IMR-90 (cell line): ENCODE data around the gene CTPS1. TPM values are rescaled to one million over a fixed set of nuclear protein-coding genes. Genes with fewer than 3 reads are reported as not detected.
A peak's percentile ranks its signal among the peaks of the same experiment; 100 is the strongest.

Source experiments
- ATAC-seq: fragments of 200-7000 bp; cut with Tn5 transposase; 2 replicates; pipeline ENCODE4 v1.9.1; 2020; ENCODE audit warnings: low read depth, mild to moderate bottlenecking, moderate library complexity
- BruUV-seq: library from RNA; stranded (reverse); fragments of 400-500 nt; replicated peaks from 2 replicates; lab custom pipeline; 2021; lab: Mats Ljungman, UMichigan
- CTCF ChIA-PET: fragments of 300-600 bp; formaldehyde crosslinking; extraction: SDS; loops from one replicate; lab custom pipeline; 2021; ENCODE audit warnings: antibody characterized with exemption; lab: Yijun Ruan, JAX
- POLR2A ChIA-PET: fragments of 300-600 bp; sonication (Branson Sonifier 250); formaldehyde crosslinking; loops from one replicate; lab custom pipeline; 2022; ENCODE audit warnings: antibody characterized with exemption; ENCODE audit not compliant: unreplicated experiment; lab: Charles Lee
- DNase-seq: peaks from one replicate; pipeline ENCODE4 v3.0.0; 2013
- H2AFZ ChIP-seq: replicated peaks from 2 replicates; pipeline ENCODE3; 2013; ENCODE audit warnings: low read length, mild to moderate bottlenecking; ENCODE audit not compliant: poor library complexity
- H2AK5ac ChIP-seq: 2 replicates; pipeline ENCODE4 v1.6.1; 2013; ENCODE audit warnings: low read depth, low read length, inconsistent platforms
- H2AK9ac ChIP-seq: replicated peaks from 2 replicates; pipeline ENCODE3; 2013; ENCODE audit warnings: mild to moderate bottlenecking, low read depth, low read length, moderate library complexity; ENCODE audit not compliant: poor library complexity
- H2BK120ac ChIP-seq: 2 replicates; pipeline ENCODE4 v1.6.1; 2013; ENCODE audit warnings: low read depth, low read length, inconsistent platforms
- H2BK15ac ChIP-seq: 3 replicates; pipeline ENCODE4 v1.6.1; 2013; ENCODE audit warnings: low read depth, low read length, inconsistent platforms
- H2BK20ac ChIP-seq: 2 replicates; pipeline ENCODE4 v1.6.1; 2013; ENCODE audit warnings: low read depth, mild to moderate bottlenecking, inconsistent platforms, low read length, moderate library complexity
- H2BK5ac ChIP-seq: 2 replicates; pipeline ENCODE4 v1.6.1; 2013; ENCODE audit warnings: mild to moderate bottlenecking, low read depth, low read length, inconsistent platforms; ENCODE audit not compliant: poor library complexity, severe bottlenecking
- H3K14ac ChIP-seq: replicated peaks from 2 replicates; pipeline ENCODE4 v1.6.1; 2013; ENCODE audit warnings: low read depth, low read length, inconsistent platforms
- H3K18ac ChIP-seq: 2 replicates; pipeline ENCODE4 v1.6.1; 2013; ENCODE audit warnings: low read depth, low read length, control low read depth
- H3K23ac ChIP-seq: 2 replicates; pipeline ENCODE4 v1.6.1; 2013; ENCODE audit warnings: low read depth, low read length, inconsistent platforms
- H3K27ac ChIP-seq: 2 replicates; pipeline ENCODE4 v1.5.1; 2013; ENCODE audit warnings: mild to moderate bottlenecking, control low read depth, low read length; ENCODE audit not compliant: insufficient read depth
- H3K27me3 ChIP-seq: 2 replicates; pipeline ENCODE4 v1.6.1; 2013; ENCODE audit warnings: low read length; ENCODE audit not compliant: control insufficient read depth, insufficient read depth
- H3K36me3 ChIP-seq: 2 replicates; pipeline ENCODE4 v1.6.1; 2013; ENCODE audit warnings: low read length, mixed read lengths; ENCODE audit not compliant: control insufficient read depth, insufficient read depth
- H3K4ac ChIP-seq: 2 replicates; pipeline ENCODE4 v1.6.1; 2013; ENCODE audit warnings: low read depth, low read length, inconsistent platforms
- H3K4me1 ChIP-seq: 2 replicates; pipeline ENCODE4 v1.6.1; 2013; ENCODE audit warnings: low read length, mixed read lengths; ENCODE audit not compliant: control insufficient read depth, insufficient read depth
- H3K4me2 ChIP-seq: 2 replicates; pipeline ENCODE4 v1.6.1; 2013; ENCODE audit warnings: low read depth, mild to moderate bottlenecking, control low read depth, low read length, moderate library complexity
- H3K4me3 ChIP-seq: 2 replicates; pipeline ENCODE4 v1.5.1; 2013; ENCODE audit warnings: low read depth, mild to moderate bottlenecking, control low read depth, low read length, moderate library complexity; ENCODE audit not compliant: insufficient read depth
- H3K56ac ChIP-seq: 2 replicates; pipeline ENCODE4 v1.6.1; 2013; ENCODE audit warnings: low read length, inconsistent platforms; ENCODE audit not compliant: insufficient read depth; ENCODE audit errors: extremely low read depth
- H3K79me1 ChIP-seq, 2 experiments: 2 replicates each; pipeline ENCODE4 v1.6.1; 2013; ENCODE audit warnings: low read length in 2 of 2, inconsistent platforms in 1 of 2, low read depth in 1 of 2
- H3K9ac ChIP-seq: 2 replicates; pipeline ENCODE4 v1.6.1; 2013; ENCODE audit warnings: low read depth, low read length, control low read depth
- H3K9me1 ChIP-seq: 2 replicates; pipeline ENCODE4 v1.6.1; 2013; ENCODE audit warnings: low read length, inconsistent platforms; ENCODE audit not compliant: insufficient read depth
- H3K9me3 ChIP-seq: 2 replicates; pipeline ENCODE4 v1.6.1; 2013; ENCODE audit warnings: low read length; ENCODE audit not compliant: control insufficient read depth, insufficient read depth
- H4K20me1 ChIP-seq: 2 replicates; pipeline ENCODE4 v1.6.1; 2013; ENCODE audit warnings: low read length, inconsistent platforms; ENCODE audit not compliant: insufficient read depth
- H4K5ac ChIP-seq: 2 replicates; pipeline ENCODE4 v1.6.1; 2013; ENCODE audit warnings: mild to moderate bottlenecking, low read depth, low read length, control low read depth
- H4K8ac ChIP-seq, 2 experiments: 2 replicates each; pipeline ENCODE4 v1.6.1; 2013; ENCODE audit warnings: low read depth in 2 of 2, low read length in 2 of 2, control low read depth in 1 of 2, inconsistent platforms in 1 of 2
- H4K91ac ChIP-seq: 2 replicates; pipeline ENCODE4 v1.6.1; 2013; ENCODE audit warnings: low read depth, low read length, inconsistent platforms; ENCODE audit not compliant: insufficient read depth
- BHLHE40 ChIP-seq: fragments of 150-350 bp; IDR thresholded peaks from 2 replicates; pipeline ENCODE4 v1.6.1; 2016; ENCODE audit warnings: mild to moderate bottlenecking, low read depth, low read length
- CEBPB ChIP-seq: IDR thresholded peaks from 2 replicates; pipeline ENCODE4 v1.6.1; 2012; ENCODE audit warnings: low read depth, low read length, improper control_type of control experiment
- CHD1 ChIP-seq: IDR thresholded peaks from 2 replicates; pipeline ENCODE4 v1.6.1; 2012; ENCODE audit warnings: low read depth, low read length, improper control_type of control experiment
- CTCF ChIP-seq: conservative IDR thresholded peaks from 2 replicates; pipeline ENCODE4 v1.5.1; 2012; ENCODE audit warnings: mild to moderate bottlenecking, low read depth, low read length, improper control_type of control experiment
- FOS ChIP-seq: fragments of 150-350 bp; IDR thresholded peaks from 2 replicates; pipeline ENCODE4 v1.6.1; 2016; ENCODE audit warnings: low read depth, low read length
- MAFK ChIP-seq: IDR thresholded peaks from 2 replicates; pipeline ENCODE4 v1.6.1; 2012; ENCODE audit warnings: low read depth, low read length, improper control_type of control experiment
- MAZ ChIP-seq: IDR thresholded peaks from 2 replicates; pipeline ENCODE4 v1.6.1; 2012; ENCODE audit warnings: low read depth, mild to moderate bottlenecking, low read length, improper control_type of control experiment, moderate library complexity, borderline replicate concordance
- MXI1 ChIP-seq: IDR thresholded peaks from 2 replicates; pipeline ENCODE4 v1.6.1; 2012; ENCODE audit warnings: low read depth, mild to moderate bottlenecking, low read length, moderate library complexity, borderline replicate concordance
- NFE2L2 ChIP-seq: fragments of 150-350 bp; IDR thresholded peaks from 2 replicates; pipeline ENCODE4 v1.6.1; 2016; ENCODE audit warnings: low read depth, mild to moderate bottlenecking, low read length
- POLR2A ChIP-seq: IDR thresholded peaks from 2 replicates; pipeline ENCODE4 v1.6.1; 2012; ENCODE audit warnings: mild to moderate bottlenecking, low read depth, low read length
- RAD21 ChIP-seq: IDR thresholded peaks from 2 replicates; pipeline ENCODE4 v1.6.1; 2012; ENCODE audit warnings: low read length, improper control_type of control experiment
- RCOR1 ChIP-seq: IDR thresholded peaks from 2 replicates; pipeline ENCODE4 v1.6.1; 2012; ENCODE audit warnings: mild to moderate bottlenecking, low read length, improper control_type of control experiment; ENCODE audit not compliant: insufficient replicate concordance
- RFX5 ChIP-seq: IDR thresholded peaks from 2 replicates; pipeline ENCODE4 v1.8.0; 2012; ENCODE audit warnings: low read depth, mild to moderate bottlenecking, low read length, moderate library complexity
- SMC3 ChIP-seq: fragments of 150-350 bp; IDR thresholded peaks from 2 replicates; pipeline ENCODE4 v1.6.1; 2016; ENCODE audit warnings: low read depth, mild to moderate bottlenecking, antibody characterized with exemption, low read length, moderate library complexity
- WGBS, 2 experiments: methylation state at CpG; one replicate each; pipeline versions ENCODE4 v1.1.5 to v1.1.7; 2013; ENCODE audit warnings: missing lambda C conversion rate in 2 of 2; ENCODE audit not compliant: insufficient read length in 1 of 2; ENCODE audit errors: extremely low coverage in 2 of 2; 5-methylcytosine and 5-hydroxymethylcytosine counted together
- dilution Hi-C: fragments of 300-500 bp; cut with HindIII; formaldehyde crosslinking; loops from one replicate; pipeline ENCODE4 v1.14.3; 2018; ENCODE audit warnings: low sequenced_read_pairs; ENCODE audit not compliant: unreplicated experiment
- in situ Hi-C: fragments of 300-500 bp; cut with MboI; formaldehyde crosslinking; loops from 3 replicates; pipeline ENCODE4 v1.14.3; 2019; ENCODE audit warnings: low sequenced_read_pairs, inconsistent platforms, mixed read lengths
- intact Hi-C: fragments of 100-400 bp; cut with micrococcal nuclease; formaldehyde crosslinking; loops from 2 replicates; pipeline ENCODE4 v1.10.0; 2022
- polyA plus RNA-seq, 3 experiments: library from polyadenylated mRNA; depleted of rRNA; stranded (reverse); fragments of >200 nt; gene quantifications; 2 replicates each; pipeline ENCODE4 v1.2.3, GENCODE V29; 2012; ENCODE audit warnings: low replicate concordance in 1 of 3
- total RNA-seq: library from RNA; depleted of rRNA; stranded (reverse); fragments of >200 nt; gene quantifications from 2 replicates; pipeline ENCODE4 v1.2.3, GENCODE V29; 2012
- TF ChIP-seq, protein P1 (sequence below): fragments of 150-350 bp; IDR thresholded peaks from 2 replicates; pipeline ENCODE4 v1.6.1; 2017; ENCODE audit warnings: mild to moderate bottlenecking, antibody characterized with exemption, low read length, low read depth
- TF ChIP-seq, protein P2 (sequence below): fragments of 150-350 bp; IDR thresholded peaks from 2 replicates; pipeline ENCODE4 v1.6.1; 2016; ENCODE audit warnings: low read depth, mild to moderate bottlenecking, low read length, moderate library complexity, borderline replicate concordance

The CTPS1 gene
- total and polyA plus RNA-seq, 2 of the 4 experiments (the other 2 are of a cell fraction) = 40.4 to 41.0 TPM

- 35% methylated on average over 8 of the region's 17 CpGs; no CpG with 5 or more reads in 1 of the 2 experiments for WGBS, 2 experiments
- Histone ChIP-seq H3K36me3 (no peaks in the 10 kb centered on the region; the same call in 1 of the 2 replicates), H3K23ac (peak overlapping the region; percentile 95), H3K14ac (peak overlapping the region; percentile 99), H3K9me1 (peaks cover 23% of the 10 kb centered on the region), H4K8ac (peak overlapping the region; percentile 98 to 99), H4K20me1 (peaks cover 28% of the 10 kb centered on the region), H3K79me1 (peaks cover 3 to 38% of the 10 kb centered on the region in 2 experiments), H3K4me3 (peak overlapping the region; percentile 67), H3K56ac (peak overlapping the region; percentile 87; the same call in 1 of the 2 replicates), H2BK120ac (peak overlapping the region; percentile 96), H4K5ac (peak overlapping the region; percentile 96), H2AK5ac (peak overlapping the region; percentile 79), H3K27ac (peak overlapping the region; percentile 96), H2BK15ac (peak overlapping the region; percentile 76; the same call in 2 of the 3 replicates), H3K4ac (peak overlapping the region; percentile 99), H3K18ac (peak overlapping the region; percentile 90), H2AK9ac (peak overlapping the region; percentile 97), H3K9ac (peak overlapping the region; percentile 85), H2BK5ac (peak overlapping the region; percentile 95), H3K9me3 (no peaks in the 10 kb centered on the region), H3K4me2 (peak overlapping the region; percentile 85), H3K27me3 (no peaks in the 10 kb centered on the region), H4K91ac (peak overlapping the region; percentile 98), H2BK20ac (peak overlapping the region; percentile 86; the same call in 1 of the 2 replicates), H3K4me1 (peaks cover 18% of the 10 kb centered on the region), H2AFZ (peak overlapping the region; percentile 93)
- dilution Hi-C loops (no loop called here), in situ Hi-C loops (no loop called here), intact Hi-C loops (no loop called here)
- CTCF ChIA-PET = interaction anchor here (0.7 to 1.6 kb wide), 2 partner anchors 13 to 24 kb away, joined by 3 to 5 read pairs; no protein-coding TSS in a partner anchor
- POLR2A ChIA-PET = no interaction called here
- no peak for ATAC-seq
- TF ChIP-seq NFE2L2 (no peak), FOS (no peak), MAZ (no peak), CEBPB (no peak), RAD21 (no peak), BHLHE40 (no peak), SMC3 (no peak), CTCF (no peak), RFX5 (no peak), MAFK (no peak), RCOR1 (no peak), MXI1 (no peak), POLR2A (no peak), CHD1 (no peak)
- TF ChIP-seq, protein P1, sequence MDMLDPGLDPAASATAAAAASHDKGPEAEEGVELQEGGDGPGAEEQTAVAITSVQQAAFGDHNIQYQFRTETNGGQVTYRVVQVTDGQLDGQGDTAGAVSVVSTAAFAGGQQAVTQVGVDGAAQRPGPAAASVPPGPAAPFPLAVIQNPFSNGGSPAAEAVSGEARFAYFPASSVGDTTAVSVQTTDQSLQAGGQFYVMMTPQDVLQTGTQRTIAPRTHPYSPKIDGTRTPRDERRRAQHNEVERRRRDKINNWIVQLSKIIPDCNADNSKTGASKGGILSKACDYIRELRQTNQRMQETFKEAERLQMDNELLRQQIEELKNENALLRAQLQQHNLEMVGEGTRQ = no peak
- TF ChIP-seq, protein P2, sequence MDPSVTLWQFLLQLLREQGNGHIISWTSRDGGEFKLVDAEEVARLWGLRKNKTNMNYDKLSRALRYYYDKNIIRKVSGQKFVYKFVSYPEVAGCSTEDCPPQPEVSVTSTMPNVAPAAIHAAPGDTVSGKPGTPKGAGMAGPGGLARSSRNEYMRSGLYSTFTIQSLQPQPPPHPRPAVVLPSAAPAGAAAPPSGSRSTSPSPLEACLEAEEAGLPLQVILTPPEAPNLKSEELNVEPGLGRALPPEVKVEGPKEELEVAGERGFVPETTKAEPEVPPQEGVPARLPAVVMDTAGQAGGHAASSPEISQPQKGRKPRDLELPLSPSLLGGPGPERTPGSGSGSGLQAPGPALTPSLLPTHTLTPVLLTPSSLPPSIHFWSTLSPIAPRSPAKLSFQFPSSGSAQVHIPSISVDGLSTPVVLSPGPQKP = no peak
- DNase-seq = no peak
- BruUV-seq = no TSS peak
These were observed 633 bp upstream of the CTPS1 start for GRCh38 chr1:40978886-40979240.
